NCI-H1105 (cell line): ENCODE data around the gene RAB28.

Experiments
- DNase-seq: peaks from one replicate; lab custom pipeline; 2025; lab: John Stamatoyannopoulos, UW

The RAB28 gene

DNA sequence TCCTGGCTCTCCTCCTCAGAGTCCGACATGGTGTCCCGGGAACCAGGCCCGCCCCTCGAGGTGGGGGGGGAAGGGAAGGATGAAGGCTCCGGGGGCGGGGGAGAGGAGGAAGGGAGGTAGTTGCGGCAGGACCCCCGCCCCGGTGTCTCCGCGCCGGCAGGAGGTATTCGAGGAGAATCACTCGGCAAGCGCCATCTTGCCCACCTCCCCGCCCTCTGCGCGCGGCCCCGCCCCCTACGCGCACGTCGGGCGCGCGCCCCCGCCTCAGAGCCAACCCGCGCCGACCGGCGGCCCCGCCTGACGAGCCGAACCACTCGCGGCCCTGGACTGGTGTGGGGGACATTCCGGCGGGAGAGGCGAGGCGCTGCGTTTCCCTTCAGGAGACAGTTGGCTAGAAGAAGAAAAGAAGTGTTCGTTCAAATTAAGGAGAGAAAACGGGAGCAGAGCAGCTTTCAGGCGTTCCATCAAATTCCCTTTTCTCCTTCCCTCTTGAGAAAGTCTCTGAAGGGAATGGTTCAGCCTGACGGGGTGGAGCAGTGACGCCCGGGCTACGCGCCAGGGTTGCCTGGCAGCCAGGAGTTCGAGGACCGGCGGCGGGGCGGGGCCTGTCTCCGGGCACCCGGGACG is at the start of gene RAB28:
Gene RAB28, minus strand, starts transcription at position 219 of the 627 bp plus-strand sequence.
- peak; percentile 62 for DNase-seq

DNA sequence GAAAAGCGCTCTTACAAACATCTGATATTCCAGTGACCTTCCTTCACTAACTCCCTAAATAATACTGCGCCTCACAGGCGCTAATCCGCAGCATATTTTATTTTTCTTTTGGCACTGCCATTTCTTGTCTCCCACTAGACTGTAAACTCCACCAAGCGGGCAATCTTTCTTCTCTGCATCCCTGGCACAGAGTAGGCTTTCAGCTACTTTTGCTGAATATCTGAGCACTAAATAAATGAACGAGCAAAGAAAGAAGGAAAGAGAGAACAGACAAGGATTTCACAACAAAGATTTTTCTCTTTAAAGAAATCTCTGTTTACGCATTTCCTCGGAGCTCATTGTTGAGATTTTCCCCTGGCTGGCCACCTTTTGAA is 47.5 kb upstream of the RAB28 start:
- DNase-seq = no peak

DNA sequence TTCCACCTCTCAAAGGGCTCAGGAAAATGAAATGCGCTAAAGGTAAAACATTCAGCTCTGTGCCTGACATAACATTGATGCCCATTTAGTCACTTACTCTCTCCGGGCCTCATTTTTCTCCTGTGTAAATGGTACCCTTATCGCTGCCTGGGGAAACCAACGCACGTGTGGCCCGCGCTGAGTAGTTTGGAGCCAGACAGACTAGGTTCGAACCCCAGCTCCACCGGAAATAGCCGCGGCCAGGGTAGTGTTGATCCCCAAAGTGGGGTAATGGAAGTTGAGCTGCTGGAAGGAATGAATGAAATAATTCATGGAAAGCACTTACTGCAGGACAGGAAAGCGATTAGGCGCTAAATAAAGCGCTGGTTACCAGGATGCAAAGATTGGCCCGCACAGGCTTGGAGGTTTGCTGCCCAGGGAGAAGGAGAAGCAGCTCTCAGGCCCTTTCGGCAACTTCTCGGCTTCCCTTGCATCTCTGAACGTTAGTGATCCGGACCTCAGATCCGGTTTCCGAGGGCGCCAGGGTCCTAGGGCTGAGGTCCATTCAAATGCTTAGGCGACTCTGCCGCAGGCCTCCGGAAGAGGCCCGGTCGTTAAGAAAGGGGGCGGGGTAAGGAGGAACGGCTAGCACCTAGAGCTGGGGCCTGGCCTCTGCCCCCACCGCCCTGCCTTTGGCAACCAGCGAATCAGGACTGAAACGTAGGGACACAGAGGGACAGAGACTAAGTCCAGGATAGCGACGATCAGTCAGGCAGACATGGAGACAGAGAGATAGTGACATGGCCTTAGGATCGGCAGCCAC is 46.9 kb upstream of the RAB28 start:
- no peak for DNase-seq

DNA sequence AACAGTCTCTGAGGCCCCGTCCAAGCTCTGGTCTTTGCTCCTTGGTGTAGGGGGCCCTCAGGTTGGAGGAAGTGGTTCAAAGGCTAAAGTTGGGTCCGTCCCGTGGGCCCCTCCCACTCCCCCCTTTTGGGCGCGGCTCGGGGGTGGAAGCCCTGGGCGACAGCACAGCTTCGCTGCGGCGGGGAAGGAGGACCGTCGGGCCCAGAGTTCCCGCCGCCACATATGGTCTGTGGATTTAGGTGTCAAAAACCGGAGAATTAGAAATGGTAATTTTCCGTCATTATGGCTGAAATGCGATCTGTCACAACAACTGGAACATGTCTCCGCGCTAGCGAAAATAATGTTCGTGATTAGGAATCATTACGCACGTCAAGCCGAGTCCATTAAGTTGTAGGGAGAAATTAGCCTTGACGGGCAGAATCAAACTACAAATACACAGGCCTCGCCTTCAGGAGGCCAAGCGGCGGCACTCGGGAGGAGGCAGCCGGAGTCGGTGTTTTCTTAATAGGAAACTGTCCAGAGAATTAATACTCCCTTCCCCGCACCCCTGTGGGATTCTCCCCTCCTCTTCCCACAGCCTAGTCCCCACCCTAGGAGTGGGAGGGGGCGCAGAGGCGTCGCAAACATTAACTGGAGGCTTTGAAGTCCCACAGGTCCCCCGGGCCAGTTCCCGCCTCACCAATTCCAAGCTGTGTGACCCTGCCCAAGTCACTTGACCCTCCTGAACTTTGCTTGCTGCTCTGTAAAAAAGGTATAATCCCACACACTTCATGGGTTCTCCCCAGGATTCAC is 45.2 kb upstream of the RAB28 start:
- DNase-seq = no peak

DNA sequence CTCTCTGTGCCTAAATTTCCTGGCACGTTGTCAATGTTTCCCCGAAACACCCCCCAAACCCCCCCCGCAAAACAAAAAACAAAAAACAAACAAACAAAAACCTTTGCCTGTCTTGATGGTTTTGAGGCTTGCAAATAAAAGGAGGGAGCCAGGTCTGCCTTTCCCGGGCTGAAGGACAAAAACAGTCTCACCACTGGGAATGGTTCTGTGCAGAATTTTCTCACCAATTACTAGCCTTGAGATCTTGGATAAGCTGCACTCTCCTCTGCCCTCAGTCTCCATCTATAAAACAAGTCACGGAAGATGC is 44.6 kb upstream of the RAB28 start:
- no peak for DNase-seq

DNA sequence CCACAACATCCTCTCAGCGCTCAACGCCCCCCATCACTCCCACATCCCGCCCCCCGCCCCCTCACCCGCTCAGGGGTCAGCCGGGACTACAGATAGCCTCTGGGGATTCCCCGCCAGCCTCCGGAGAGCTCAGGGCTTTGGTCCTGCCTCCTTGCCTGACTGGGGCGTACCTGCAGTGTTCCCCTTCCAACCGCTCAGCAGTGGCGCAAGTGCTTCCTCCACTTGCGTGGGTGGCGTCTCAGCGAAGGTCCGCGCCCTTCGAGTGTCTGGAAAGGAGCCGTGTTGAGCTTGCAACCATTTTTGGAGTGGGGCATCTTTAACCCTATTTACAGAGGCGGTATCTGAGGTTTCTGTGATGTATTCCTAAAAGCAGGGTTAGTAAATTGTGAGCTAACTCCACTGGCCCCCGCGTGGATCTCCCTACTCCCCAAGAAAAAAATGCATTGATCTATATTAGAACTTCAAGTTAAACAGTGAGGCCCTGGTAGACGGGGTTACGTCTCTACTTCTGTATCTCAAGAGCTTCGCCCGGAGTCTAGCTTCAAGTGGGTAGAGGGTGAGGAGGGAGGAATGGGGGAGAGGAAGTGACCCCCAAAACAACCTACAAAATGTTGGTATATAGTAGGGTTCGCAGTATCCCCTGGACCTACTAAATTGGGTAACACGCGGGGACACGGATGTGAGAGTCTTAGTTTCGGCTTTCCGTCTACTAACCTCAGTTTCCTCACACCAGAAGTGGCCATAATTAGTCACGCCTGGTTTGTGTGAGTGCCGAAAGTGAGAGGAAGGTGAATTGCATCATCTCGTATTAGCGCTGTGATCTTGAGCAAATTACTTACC is 44.1 kb upstream of the RAB28 start:
- no peak for DNase-seq

DNA sequence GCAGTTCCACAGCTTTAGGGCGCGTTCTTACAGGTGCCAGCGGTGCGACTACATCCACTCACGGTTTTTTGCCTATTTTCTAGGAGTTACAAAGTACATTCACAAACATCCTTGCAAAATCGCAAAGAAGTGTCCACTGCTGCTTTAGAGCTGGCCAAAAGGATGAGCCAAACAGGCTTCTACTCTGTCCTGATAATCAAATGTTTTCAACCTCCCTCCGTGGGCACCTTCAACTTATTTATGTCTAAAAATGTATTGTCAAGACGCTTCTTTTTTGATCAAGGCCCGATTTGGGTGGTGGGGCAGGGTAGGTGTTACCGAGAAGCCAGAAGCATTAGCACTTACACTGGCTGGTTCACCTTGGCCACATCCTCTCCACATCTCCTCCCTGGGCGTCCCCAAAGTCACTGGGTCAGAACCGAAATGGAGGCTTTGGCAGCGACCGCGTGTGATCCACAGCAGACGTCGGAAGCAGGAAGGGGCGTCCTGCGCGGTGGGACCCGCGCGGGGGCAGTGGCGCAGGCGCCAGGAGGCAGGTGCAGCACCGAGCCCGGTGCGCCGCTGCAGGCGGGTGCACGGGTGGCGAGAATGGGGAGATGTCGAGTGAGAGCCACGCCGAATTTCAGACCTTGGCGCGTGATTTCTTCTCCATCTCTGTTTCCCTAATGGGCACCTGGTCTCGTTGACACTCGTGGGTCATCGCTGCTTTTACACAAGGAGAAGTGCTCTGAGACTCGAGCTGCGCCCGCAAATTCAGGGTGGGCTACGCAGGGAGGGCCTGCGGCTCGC is 43.2 kb upstream of the RAB28 start:
- DNase-seq = no peak

DNA sequence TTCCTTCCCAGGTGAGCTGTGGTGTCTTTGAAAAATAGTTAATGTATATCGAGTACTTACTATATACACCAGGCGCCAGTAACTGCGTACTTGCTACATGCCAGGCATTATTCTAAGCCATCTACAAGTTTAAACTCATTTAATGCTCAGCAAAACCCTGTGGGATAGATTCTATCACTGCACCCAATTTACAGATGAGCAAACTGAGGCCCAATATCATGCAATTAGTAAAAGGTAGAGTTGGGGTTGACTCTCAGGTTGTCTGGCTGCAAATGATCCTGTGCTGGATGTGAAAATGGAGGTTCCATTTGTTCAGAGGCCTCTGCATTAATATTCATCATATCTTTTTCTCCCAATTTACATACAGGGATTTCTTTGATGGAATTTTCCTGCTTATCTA is 42.5 kb upstream of the RAB28 start:
- no peak for DNase-seq

DNA sequence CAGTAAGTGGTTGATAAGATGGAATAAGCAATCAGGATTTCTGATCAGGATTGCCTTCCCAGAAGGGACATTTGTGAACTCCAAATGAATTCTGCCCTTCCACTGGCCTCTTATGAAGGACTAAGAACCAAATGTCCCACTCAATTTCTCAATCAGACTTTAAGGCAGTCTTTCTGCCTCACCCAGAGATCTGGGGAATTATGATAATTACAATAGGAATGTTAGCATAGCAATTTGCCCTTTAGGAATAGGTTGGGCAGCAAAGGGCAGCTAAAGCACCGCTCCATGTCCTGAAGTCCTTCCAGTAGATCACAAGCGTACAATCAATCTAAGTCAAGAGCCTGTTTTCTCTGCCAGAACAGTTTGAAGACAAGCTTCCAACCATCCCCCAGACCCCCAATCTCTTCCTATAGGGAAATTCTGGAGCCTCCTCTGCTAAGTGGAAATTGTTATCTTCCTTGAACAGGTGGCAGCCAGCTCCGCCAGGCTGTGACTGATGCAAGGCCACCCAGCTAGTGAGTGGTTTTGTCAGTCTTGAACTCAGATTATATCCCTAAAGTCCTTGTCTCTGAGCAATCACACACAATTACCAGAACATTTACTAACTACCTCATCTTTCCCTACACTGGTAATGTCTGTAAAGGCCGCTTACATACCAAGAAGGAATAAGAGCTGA is 41.6 kb upstream of the RAB28 start:
- no peak for DNase-seq

DNA sequence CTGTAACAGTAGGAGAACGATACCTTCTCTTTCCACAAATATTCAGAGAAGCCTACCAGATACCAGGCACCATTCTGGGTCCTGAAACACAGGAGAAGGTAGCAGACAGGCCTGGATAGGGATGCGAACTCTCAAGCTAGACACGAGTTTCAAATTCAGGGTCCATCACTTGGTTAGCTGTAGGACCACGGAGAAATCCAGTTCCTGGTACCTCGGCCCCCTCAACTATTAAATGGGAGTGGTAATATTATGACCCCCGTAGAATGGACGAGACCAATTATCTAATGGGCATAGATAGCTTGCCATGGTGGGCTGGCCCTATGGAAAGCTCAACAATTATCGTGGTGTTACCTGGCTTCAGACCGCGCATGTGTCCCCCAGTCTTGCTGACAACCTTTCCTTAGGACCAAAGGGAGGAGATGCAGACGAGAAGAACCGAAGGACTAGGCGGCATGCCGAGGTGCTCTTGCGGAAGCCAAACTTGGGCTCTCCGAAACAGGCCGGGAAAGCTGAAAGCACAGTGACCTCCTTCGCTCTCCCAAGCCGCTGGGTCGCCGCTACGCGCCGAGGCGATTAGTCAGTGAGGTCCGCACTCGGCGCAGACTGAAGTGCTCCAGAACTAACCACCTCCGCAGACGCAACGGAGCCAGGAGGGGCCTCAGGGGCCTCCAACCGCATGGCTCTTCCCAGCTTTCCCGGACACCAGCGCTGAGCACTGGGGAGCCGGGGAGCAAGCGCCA is 40.5 kb upstream of the RAB28 start:
- no peak for DNase-seq

DNA sequence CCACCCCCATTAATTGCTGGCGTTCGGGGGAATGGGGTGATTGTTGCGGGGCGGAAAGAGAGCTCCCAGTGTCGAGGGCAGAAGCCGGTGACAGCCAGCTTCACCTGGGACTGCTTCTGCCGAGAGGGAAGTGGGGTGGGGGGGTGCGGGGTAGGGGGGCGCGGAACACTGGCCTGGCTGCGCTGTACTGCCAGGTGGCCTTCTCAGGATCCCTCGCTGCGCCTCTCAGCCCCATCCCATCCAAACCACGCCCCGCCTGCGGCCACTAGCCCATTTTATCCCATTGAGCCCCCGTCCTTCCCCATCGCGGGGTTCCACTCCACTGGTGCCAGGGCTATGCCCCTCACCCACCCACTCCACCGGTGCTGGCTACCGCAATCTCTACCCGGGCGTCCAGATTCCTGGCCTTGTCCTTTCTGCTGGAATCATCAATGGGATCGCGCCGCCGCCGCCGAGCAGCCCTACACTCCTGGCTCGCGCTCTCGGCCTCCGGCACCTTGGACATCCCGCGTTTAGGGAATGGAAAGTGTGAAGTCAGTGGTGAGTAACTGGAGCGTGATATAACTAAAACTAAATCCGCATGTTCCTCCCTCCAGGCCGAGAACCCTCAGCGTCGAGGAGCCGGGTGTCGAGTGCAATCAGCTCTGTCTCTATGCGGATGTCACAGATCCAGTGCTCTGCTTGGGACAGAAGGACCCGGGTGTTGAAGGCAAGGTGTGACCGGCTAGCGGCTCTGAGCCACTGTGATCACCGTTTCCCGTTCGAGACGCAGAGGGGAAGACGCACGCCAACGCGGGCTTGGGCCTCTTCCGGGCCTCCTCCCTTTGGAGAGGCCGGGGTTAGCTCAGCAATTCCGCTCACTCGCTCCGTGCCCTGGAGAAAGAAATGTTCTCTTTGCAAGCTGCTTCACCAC is 39.7 kb upstream of the RAB28 start:
- DNase-seq = no peak

DNA sequence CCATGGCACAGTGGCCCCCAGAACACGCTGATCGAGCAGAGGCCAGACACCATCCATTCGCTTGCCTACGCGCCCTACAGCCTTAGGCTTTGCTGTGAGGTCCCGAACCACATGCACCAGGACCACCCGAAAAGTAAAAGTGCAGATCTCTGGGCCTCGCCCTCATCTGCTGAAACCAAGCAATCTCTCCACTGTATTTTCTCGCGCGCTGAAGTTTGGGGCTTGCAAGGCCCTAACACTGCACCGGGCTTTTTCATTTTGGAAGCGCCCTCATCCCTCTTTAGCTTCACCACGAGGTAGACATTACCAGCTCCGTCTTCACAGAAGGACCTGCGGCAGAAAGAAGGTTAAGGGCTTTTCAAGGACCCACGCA is 39.0 kb upstream of the RAB28 start:
- no peak for DNase-seq

DNA sequence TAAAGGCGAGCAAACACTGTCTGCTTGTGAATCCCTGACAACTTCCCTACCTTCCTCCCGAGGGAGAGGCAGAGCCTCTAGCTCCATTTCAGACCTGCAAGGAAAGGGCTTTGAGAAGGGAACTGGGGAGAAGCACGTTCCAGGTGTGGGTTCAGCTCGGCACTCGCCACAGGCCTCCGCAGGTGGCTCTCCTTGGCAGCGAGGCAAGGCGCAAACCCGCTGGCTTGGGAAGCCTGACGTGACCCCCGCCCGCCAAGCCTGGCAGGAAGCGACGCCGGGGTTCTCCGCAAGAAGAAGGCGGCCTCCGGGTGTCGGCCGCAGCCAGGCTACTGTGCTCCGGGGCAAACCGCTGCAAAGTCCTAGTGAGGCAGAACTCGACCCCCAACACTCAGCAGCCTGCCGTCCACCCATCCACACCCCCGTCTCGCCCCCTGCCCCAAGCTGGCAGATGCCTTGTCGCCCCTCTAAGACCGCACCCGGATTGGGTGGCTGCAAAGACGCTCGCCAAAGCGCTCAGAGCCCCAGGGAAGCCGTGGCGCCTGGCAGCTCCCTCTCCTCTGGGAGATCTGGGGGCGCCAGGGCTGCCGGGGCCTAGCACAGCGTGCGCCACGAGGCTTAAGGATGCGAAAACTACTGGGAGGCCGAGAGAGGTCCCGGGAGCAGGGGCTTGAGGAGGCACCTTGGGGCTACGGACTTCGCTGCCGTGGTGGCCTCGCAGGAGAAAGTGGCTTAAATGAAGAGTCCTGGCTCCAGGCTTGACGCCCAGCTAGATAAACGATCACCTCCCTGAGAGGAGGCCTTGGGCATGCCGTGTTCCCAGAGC is 38.4 kb upstream of the RAB28 start:
- no peak for DNase-seq

DNA sequence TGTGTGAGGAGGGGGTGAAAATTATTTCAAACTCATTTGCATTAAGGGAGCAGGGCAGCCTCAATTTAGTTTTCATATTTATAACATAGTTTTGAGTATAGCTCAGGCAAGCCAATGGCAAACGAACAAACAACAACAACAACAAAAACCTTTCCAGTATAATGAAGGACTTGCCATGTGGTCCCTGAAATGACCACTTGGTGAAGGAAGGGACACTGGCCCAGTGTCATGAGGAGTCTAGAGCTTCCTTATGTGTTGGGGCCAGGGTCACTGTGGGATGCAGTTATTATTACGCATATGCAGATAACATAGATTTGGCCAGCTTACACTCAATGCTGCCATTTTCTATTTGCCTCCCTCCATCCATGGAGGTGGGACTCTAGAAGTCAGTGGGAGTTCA is 36.9 kb upstream of the RAB28 start:
- DNase-seq = no peak

DNA sequence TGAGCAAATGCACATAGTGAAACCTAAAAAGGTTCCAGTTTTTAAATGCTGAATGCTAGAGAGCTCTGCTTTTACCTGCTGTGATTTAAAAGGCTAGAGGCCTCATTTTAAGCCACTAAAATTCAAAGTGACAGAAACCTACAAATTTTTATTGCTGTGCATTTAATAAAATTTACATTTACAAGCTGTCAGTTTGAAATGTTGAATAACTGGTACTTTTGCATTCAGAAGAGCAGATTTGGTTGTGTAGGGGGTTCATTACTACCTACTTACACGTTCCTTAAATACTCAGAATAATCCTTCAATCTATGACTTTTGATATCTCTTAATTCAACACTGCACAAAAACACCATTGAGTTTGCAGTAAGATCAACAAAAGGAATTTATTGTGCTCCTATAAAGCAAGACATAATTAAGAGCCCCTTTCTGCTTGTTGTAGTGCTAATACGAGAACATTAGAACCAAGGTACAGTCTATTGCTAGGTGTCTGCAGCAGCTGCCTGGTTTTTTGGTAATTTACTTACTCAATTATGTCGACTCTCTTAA is 32.2 kb upstream of the RAB28 start:
- no peak for DNase-seq

DNA sequence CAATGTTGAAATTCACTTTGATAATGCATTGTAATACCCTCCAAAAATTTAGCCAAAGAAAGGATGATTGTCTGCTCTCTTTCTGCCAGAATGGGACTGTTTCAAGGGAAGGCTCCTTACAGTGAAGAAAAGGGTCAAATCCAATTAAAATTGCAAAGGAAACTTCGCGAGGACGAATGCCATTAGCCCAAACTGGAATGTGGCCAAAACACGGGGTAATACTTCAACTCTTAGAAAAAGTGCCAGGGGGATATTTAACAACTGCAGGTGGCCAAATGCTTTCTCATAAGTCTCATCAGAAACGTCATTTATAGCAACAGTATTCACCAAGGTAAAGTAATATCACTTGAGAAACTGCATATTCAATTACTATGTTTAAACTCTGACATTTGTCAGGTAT is 31.1 kb upstream of the RAB28 start:
- DNase-seq = no peak

DNA sequence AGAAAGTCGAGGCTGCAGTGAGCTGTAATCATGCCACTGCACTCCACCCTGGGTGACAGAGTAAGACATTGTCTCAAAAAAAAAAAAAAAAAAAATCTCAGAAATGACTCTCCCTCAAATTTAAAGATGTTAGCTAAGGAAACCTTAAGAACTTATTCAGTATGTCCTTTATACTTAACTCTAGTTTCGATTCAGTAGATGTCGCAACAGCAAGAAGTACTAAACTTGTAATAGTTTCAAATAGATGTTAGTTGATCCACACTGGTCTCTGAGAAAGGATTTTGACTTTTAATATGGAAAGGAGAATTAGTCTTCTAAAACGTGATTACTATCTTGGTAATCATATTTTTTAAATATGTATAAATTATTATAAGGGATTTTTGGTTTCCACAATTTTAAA is 30.6 kb upstream of the RAB28 start:
- no peak for DNase-seq

DNA sequence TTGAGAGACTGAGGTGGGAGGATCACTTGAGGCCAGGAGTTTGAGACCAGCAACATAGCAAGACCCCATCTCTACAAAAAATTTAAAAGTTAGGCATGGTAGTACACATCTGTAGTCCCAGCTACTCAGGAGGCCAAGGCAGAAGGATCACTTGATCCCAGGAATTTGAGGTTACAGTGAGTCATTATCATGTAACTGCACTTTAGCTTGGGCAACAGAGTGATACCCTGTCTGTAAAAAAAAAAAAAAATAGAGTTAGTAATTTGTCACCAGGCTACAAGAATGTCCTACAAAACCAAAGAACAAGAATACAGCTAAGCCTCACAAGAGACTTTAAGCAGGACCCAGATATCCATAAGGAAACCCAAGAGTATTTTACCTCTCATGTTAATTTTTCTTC is 27.0 kb upstream of the RAB28 start:
- no peak for DNase-seq
